Right hindlimb (tissue), 1 donor: ENCODE results near the gene SOS1.
"Not testable (repeated sequence)": the region's sequence is repeated elsewhere in the genome, so short reads cannot be mapped to it uniquely, and the experiment has no call there.

ENCODE experiments used
- DNase-seq: peaks from one replicate; pipeline ENCODE4 v3.0.0-alpha.2; 2018

SOS1 gene

DNA sequence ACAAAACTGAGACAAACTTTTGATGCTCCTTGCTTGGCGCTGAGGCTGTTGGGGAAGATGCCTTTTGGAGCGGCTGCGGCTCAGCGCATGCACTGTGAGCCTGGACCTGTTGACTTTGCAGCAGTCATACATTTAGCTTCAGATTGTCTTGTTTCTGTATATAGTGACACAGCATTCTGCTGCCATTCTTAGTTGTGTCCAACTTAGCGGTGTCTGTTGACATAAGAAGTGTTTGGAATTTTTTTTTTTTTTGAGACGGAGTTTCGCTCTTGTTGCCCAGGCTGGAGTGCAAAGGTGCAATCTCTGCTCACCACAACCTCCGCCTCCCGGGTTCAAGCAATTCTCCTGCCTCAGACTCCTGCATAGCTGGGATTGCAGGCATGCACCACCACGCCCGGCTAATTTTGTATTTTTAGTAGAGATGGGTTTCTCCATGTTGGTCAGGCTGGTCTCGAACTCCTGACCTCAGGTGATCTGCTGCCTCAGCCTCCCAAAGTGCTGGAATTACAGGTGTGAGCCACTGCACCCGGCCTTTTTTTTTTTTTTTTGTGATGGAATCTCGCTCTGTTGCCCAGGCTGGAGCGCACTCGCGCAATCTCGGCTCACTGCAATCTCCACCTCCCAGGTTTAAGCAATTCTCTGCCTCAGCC is 17.5 kb upstream of the SOS1 start:
- DNase-seq: not testable (repeated sequence)

- DNase-seq: no peak
Observed at GRCh38 chr2:39136799-39137198, 15.9 kb upstream of the SOS1 start.

DNA sequence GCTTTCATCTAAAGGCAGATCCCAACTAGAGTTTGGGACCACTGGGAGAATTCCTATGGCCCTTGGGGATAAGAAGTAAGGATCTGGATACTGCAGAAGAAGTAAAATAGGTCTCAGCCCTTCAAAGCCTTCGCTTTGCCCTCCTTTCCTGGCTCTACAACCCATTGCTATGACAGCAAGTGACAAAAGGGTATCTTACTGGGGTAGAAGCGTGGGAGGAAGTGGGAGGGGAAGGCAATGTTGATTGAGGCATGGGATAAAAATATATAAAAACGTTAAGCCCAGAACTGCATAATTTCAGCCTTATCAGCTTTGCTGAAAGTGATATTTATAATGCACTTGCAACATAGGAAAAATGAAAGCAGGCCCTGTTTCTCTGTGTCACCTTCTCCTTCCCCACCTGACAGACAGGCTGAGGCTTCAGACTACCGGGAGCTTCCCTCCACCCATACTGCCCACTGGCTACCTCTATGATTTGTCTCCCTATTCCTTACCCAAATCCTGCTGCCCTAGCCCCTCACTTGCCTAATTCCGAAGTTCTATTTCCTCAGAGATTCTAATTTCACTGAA is 14.9 kb upstream of the SOS1 start:
- no peak for DNase-seq

DNA sequence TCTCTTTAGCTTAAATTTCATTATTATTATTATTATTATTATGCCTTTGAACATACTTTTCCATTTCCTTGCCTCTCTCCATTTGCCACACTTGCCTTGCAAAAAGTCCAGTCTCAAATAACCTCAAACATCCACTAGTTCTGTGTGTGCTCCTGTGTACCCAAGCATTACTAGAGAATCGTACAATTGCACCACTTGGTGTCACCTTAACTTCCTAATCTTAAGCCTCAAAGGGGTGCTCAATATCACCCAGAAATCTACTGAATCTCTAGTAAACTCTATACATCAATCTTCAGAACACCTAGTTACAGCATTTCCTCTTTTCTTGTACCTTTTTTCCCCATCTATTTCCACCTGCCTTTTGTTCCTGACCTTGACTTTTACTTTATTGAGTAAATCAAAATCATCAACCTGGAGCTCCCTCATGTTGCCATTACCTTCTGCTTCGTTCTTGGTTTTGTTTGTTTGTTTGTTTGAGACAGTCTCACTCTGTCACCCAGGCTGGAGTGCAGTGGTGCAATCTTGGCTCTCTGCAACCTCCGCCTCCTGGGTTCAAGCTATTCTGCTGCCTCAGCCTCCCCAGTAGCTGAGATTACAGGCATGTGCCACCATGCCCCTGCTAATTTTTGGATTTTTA is 12.5 kb upstream of the SOS1 start:
- no peak for DNase-seq

DNA sequence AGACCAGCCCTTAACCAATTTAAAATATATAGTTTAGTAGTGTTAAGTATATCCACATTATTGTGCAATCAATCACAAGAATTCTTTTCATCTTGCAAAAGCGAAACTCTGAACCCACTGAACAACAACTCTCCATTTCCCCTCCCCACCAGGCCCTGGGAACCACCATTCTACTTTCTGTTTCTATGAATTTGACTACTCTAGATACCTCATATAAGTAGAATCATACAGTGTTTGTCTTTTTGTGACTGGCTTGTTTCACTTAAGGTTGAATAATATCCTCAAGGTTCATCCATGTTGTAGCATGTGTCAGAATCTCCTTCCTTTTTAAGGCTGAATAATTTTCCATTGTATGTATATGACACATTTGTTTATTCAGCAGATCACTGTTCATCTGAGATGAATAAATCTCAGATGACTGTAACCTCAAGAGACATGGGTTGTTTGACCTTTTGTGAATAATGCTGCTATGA is 8.1 kb upstream of the SOS1 start:
- no peak for DNase-seq

- DNase-seq: no peak
Observed at GRCh38 chr2:39127973-39128372, 7.1 kb upstream of the SOS1 start.

DNA sequence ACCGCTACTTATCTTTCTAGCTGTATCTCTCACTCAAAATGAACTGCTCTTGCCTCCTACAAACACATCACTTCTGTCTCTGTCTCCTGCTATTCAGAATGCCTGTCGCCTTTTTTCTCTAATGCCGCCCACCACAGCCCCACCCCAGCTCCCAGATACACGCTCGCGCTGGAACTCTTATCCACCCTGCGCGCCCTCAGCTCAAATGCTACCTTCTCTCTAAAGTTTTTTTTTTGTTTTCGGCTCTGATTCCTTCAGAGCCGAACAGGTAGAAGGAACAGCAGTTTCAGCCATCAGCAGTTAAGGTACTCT is 3.9 kb upstream of the SOS1 start:
- no peak for DNase-seq

GRCh38 chr2:39124000-39124745 is 3.3 kb upstream of the SOS1 start:
- DNase-seq: peak; percentile 98

DNA sequence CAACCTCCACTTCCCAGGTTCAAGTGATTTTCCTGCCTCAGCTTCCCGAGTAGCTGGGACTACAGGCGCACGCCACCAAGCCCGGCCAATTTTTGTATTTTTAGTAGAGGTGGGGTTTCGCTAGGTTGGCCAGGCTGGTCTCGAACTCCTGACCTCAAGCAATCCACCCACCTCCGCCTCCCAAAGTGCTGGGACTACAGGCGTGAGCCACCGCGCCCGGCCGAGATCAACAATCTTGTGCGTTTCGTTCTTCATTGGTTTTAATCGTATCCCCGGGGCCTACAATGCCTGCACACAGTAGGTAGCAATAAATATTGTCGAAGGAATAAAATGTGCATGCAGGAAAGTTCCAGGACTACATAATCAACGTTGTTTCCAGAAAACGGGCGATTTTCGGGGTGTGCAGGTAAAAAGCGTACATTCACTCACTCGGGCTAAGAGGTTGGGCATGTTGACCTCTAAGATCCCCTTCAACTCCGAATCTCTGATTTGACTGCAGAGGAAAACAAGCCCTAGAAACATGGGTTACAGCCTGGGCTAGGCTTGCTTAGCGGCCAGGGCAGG is 2.7 kb upstream of the SOS1 start:
- no peak for DNase-seq

- no peak for DNase-seq
Observed at GRCh38 chr2:39121523-39122063, 742 bp upstream of the SOS1 start.

DNA sequence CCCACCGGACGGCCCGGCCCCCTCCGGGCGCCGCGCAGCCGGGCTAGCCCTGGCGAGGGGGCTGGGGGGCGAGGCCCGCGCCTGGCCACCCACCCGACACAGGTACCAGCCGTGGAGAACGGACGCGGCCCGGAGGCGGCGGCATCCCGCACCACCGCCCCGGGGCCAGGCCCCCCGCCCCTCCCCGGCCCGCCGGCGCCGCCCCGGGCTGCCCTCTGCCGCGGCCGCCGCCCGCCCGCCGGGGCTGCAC is 405 bp downstream of the SOS1 start:
- no peak for DNase-seq

DNA sequence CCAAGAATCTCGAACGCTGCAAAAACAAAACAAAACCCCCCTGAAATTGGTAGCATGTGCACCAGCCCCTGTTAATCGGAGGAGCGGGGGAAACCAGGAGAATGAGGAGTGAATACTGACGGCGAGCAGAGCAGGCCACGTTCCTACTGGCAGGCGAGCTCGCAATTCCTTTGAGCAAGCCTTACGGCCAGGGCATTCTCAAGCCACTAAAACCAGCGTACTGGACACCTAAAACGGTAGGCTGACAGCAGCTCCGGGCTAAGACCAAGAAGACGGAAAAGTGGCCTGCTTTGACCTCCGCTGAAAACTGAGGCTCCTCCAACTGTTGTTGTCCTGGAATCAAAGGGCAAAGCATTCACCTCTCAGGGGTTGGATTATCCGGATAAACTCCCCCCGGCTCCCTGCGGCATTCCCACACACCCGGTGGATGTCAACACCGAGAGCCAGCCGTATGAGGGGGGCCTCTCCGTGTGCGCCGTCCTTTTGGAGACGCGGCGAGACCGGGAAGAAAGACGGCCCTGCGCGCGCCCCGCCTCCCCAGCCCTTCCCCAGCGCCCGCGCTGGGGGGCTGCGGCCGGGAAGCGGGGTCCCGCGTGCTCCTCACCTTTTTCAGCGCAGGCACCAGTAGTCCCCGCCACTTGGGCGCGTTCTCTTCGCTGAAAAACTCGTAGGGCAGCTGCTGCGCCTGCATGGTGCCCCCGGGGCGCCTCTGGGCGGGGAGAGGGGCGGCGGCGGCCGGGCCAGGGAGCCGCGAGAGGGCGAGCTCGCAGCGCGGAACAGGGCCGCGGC is 925 bp downstream of the SOS1 start:
- peak; percentile 76 for DNase-seq

- DNase-seq: no peak
Observed at GRCh38 chr2:39118786-39119499, 1.9 kb downstream of the SOS1 start.

DNA sequence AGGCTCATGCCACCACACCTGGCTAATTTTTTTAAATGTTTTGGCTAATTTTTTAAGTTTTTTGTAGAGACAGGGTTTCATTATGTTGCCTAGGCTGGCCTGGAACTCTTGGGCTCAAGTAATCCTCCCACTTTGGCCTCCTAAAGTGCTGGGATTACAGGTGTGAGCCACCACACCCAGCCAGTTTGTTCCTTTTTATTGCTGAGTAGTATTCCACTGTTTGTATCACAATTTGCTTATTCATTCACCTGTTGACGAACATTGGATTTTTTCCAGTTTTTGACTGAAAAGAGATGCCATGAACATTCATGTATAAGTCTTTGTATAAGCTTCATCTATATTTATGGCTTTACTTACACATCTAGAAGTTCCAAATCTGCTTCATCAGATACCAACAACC is 5.3 kb downstream of the SOS1 start:
- DNase-seq: no peak

DNA sequence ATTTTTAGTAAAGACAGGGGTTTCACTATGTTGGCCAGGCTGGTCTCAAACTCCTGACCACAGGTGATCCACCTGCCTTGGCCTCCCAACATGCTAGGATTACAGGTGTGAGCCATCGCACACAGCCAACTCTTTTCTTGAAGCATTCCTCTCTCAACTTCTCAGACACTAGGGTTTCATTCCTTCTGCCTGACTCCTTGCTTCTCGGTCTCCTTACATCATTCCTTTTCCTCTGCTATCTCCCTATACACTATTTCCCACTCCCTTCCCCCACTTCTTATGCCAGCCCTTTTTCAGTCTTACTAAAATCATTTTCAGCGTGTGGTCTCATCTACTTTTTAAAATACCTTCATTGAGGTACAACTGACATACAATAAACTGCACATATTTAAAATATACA is 6.1 kb downstream of the SOS1 start:
- no peak for DNase-seq

DNA sequence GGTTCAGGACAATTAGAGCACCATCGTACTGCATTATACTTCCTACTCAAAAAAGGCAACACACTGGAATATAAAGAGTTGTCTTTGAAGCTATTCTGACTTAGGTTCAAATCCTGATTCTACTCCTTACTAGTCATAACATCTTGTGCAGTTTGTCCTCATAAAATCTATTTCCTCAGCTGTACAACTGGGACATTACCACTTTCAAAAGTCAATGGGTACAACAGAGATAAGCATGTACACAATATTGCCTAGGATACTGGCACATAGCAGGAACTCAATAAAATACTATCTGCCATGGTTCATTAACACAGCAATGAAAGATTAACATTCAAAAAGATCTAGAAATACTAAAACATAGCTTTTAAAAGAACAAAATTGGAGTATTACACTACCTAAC is 11.3 kb downstream of the SOS1 start:
- DNase-seq: no peak

GRCh38 chr2:39108377-39108776 is 12.5 kb downstream of the SOS1 start:
- DNase-seq: no peak

- no peak for DNase-seq
Observed at GRCh38 chr2:39107724-39108273, 13.1 kb downstream of the SOS1 start.

- DNase-seq: no peak
Observed at GRCh38 chr2:39107156-39107555, 13.7 kb downstream of the SOS1 start.

DNA sequence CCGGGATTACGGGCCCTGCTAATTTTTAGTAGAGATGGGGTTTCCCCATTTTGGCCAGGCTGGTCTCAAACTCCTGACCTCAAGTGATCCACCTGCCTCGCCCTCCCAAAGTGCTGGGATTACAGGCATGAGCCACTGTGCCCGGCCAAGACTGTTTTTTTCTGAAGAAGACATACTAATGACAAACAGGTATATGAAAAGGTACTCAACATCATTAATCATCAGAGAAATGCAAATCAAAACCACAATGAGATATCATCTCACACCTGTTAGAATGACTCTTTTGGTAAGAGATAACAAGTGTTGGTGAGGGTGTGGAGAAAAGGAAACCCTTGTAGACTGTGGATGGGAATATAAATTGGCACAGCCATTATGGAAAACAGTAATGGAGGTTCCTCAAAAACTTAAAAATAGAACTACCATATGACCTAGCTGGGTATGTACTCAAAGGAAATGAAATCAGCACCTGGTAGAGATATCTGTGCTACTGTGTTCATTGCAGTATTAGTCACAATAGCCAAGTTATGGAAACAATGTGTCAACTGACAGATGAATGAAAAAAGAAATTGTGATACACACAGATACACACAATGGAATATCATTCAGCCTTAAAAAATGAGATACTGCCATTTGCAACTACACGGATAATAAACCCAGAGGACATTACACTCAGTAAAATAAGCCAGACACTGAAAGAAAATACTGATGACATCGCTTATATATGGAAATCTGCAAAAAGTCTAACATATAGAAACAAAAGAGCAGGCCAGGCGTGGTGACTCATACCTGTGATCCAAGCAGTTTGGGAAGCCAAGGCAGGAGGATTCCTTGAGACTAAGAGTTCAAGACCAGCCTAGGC is 20.8 kb downstream of the SOS1 start:
- no peak for DNase-seq
